Heart right ventricle (tissue), 16 donors: ENCODE measurements around the gene MKI67. TPM values are rescaled to one million over a fixed set of nuclear protein-coding genes. Genes with fewer than 3 reads are reported as not detected.

Experiments
- ATAC-seq, 8 donors: fragments of 200-7000 bp; cut with Tn5 transposase; one replicate each; pipeline ENCODE4 v1.9.1; 2020; ENCODE audit warnings: mild to moderate bottlenecking in 8 of 8, moderate library complexity in 8 of 8, moderate number of reproducible peaks in 1 of 8
- DNase-seq, 2 donors: peaks; one replicate each; pipeline ENCODE4 v3.0.0-alpha.2; 2020
- H3K27ac ChIP-seq, 10 donors: fragments of 200-600 bp; sonication (generic) in 2 of 10; one replicate each; pipeline versions ENCODE4 v1.5.0 to v1.8.0; 2020 to 2022; ENCODE audit warnings: mild to moderate bottlenecking in 3 of 10
- H3K27me3 ChIP-seq, 7 donors: fragments of 200-600 bp; one replicate each; pipeline ENCODE4 v1.8.0; 2021 to 2022; ENCODE audit warnings: mild to moderate bottlenecking in 2 of 7
- H3K36me3 ChIP-seq, 9 donors: fragments of 200-600 bp; sonication (generic) in 1 of 9; one replicate each; pipeline versions ENCODE4 v1.5.0 to v1.8.0; 2020 to 2022; ENCODE audit warnings: mild to moderate bottlenecking in 2 of 9
- H3K4me1 ChIP-seq, 9 donors: fragments of 200-600 bp; sonication (generic) in 1 of 9; one replicate each; pipeline versions ENCODE4 v1.5.0 to v1.8.0; 2020 to 2022; ENCODE audit warnings: mild to moderate bottlenecking in 4 of 9
- H3K4me3 ChIP-seq, 10 donors: fragments of 200-600 bp; sonication (generic) in 2 of 10; one replicate each; pipeline versions ENCODE4 v1.5.0 to v1.8.0; 2020 to 2022; ENCODE audit warnings: mild to moderate bottlenecking in 7 of 10, moderate library complexity in 2 of 10
- H3K9me3 ChIP-seq, 11 donors: fragments of 200-600 bp in 10 of 11; sonication (generic) in 2 of 11; one replicate each; pipeline versions ENCODE4 v1.5.0 to v1.8.0; 2013 to 2022; ENCODE audit warnings: mild to moderate bottlenecking in 2 of 11, control low read depth in 1 of 11, moderate library complexity in 1 of 11
- WGBS, 2 donors: extraction: QIAGEN DNeasy Blood & Tissue Kit; methylation state at CpG; one replicate each; pipeline ENCODE4 v1.1.7; 2013; ENCODE audit warnings: inconsistent platforms in 1 of 2; 5-methylcytosine and 5-hydroxymethylcytosine counted together
- intact Hi-C, 10 donors: fragments of 100-400 bp; cut with DNase I; formaldehyde crosslinking; loops; one replicate each; pipeline versions ENCODE4 v1.11.1 to v1.14.2; 2022
- polyA plus RNA-seq, 2 donors: library from polyadenylated mRNA; stranded (reverse); fragments of 200-250 nt; gene quantifications; one replicate each; pipeline ENCODE4 v1.2.3, GENCODE V29; 2013
- total RNA-seq, 10 donors: library from RNA; stranded (reverse); fragmentation: NEBNext Ultra II Directional in 3 of 10; extraction: Animal tissue kit (Norgen Biotek cat#: 25700) in 3 of 10; gene quantifications; one replicate each; pipeline versions ENCODE4 v1.2.1 to v1.2.4, GENCODE V29; 2021 to 2023
- TF ChIP-seq, protein P1 (sequence below), 9 donors: fragments of 200-600 bp; sonication (generic) in 2 of 9; IDR thresholded peaks; one replicate each; pipeline versions ENCODE4 v1.5.0 to v1.8.0; 2021 to 2022; ENCODE audit warnings: antibody characterized with exemption in 9 of 9, mild to moderate bottlenecking in 5 of 9, moderate library complexity in 1 of 9
- donor health status: Arrhythmogenic right ventricular cardiomyopathy.
- donor health status: ischemic (EF 13 %, LVEDD 7.1; RV severe dilation, severe dysfunction).
- donor health status: healthy with polysubstance abuse.
- donor health status: DM: no; HTN: yes; CAD: no.
- donor health status: DM: no; HTN: no; CAD: no.
- donor health status: ischemic (EF 25% LVEDD 6.9; RV normal size, moderate dysfunction).
- donor health status: ischemic (EF 25% LVEDD 5.7; RV mildly dilated, moderate dysfunction).
- donor health status: healthy.
- donor health status: DM: yes; HTN: yes; CAD: no.
- donor health status: Ischemic cardiomyopathy.
- donor health status: ischemic (EF 35%, LVEDD 5.7; RV mildly dilated, moderate dysfunction).
- donor health status: nonischemic (EF 11% LVEDD 7.7; RV severe dilation, severe dysfunction).
- donor health status: DM: yes; HTN: yes; CAD: no.
- donor health status: PGD.
- donor health status: ischemic (EF 29% LVEDD 5.4; RV normal size, mild dysfunction).
- donor health status: nonischemic (EF 23%, LVEDD 6.1; RV moderate dilation, normal function).

Gene MKI67
- total and polyA plus RNA-seq, 12 donors = 0.09 to 19.1 (median 0.42) TPM

DNA sequence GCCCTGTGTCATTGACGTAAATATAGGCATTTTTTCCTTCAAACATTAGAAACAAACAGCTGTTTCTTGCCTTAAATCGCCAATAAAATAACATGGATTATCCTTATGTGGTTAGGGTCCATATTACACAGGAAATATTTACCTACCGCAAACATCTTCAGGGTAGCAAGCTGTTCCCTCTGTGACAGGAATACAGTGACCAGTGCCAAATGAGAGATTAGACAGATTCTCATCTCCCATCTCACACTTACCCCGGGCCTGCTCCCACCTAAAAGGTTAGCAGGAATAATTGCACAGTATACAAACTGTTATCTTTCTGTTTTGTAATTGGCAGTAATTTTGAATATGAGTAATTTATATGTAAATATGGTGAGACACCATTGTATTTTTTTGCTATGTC lies 16.5 kb downstream of the MKI67 start:
- H3K27me3 ChIP-seq = peaks cover 0 to 5% (median 0%) of the 10 kb centered on the region in 7 donors
- no peak for DNase-seq
- no peak overlapping the region for H3K4me3 ChIP-seq
- no peak overlapping the region for H3K27ac ChIP-seq
- no peaks in the 10 kb centered on the region for H3K9me3 ChIP-seq
- no peak for ATAC-seq
- TF ChIP-seq, protein P1, sequence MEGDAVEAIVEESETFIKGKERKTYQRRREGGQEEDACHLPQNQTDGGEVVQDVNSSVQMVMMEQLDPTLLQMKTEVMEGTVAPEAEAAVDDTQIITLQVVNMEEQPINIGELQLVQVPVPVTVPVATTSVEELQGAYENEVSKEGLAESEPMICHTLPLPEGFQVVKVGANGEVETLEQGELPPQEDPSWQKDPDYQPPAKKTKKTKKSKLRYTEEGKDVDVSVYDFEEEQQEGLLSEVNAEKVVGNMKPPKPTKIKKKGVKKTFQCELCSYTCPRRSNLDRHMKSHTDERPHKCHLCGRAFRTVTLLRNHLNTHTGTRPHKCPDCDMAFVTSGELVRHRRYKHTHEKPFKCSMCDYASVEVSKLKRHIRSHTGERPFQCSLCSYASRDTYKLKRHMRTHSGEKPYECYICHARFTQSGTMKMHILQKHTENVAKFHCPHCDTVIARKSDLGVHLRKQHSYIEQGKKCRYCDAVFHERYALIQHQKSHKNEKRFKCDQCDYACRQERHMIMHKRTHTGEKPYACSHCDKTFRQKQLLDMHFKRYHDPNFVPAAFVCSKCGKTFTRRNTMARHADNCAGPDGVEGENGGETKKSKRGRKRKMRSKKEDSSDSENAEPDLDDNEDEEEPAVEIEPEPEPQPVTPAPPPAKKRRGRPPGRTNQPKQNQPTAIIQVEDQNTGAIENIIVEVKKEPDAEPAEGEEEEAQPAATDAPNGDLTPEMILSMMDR (IDR thresholded peaks at IDR 0.05) = no peak
- H3K4me1 ChIP-seq = no peaks in the 10 kb centered on the region
- intact Hi-C loops = no loop called here
- WGBS, 2 donors = 97 to 98% methylated on average over 4 of the region's 4 CpGs
- peaks cover 0 to 99% (median 0%) of the 10 kb centered on the region in 9 donors for H3K36me3 ChIP-seq

DNA sequence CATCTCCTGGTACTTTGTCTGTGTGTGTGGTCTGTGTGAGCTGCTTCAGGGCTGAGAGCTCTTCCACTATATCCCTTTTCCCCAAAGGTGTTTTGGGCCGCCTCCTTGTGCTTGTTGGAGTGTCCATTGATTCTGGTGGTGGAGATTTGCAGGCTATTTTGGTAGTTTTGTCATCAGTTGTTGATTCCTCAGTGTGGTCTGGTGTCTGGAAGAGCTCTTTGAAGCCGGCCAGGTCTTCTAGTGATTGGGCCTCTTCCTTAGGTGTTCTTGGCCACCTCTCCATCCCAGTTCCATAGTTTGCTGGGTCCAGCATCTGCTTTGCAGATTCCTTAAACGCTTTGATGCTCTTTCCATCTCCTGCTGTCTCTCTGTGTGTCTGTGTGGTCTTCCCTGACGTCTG lies 20.8 kb downstream of the MKI67 start:
- H3K27ac ChIP-seq = no peak overlapping the region
- H3K36me3 ChIP-seq = peaks cover 0 to 94% (median 0%) of the 10 kb centered on the region in 9 donors
- TF ChIP-seq, protein P1 (IDR thresholded peaks at IDR 0.05) = no peak
- intact Hi-C loops = no loop called here
- ATAC-seq (no peak), DNase-seq (no peak)
- peaks cover 0 to 5% (median 0%) of the 10 kb centered on the region in 7 donors for H3K27me3 ChIP-seq
- no peaks in the 10 kb centered on the region for H3K9me3 ChIP-seq
- H3K4me3 ChIP-seq = no peak overlapping the region
- WGBS, 2 donors = 96 to 98% methylated on average over 4 of the region's 4 CpGs
- H3K4me1 ChIP-seq = no peaks in the 10 kb centered on the region

DNA sequence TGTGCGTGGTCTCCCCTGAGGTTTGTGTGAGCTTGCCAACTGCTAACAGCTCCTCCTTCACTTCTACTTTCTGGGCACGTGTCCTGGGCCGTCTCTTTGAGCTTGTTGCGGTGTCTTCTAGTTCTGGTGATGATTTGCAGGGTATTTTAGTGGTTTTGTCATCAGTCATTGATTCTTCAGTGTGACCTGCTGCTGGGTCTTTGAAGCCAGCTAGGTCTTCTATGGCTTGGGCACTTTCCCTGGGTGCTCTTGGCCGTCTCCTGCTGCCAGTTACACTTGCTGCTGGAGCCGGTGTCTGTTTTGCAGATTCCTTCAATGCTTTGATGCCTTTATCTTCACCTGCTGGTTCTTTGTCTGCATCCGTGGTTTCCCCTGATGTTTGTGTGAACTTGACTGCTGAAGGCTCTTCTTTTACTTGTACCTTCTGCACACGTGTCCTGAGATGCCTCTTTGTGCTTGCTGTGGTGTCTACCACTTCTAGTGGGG lies 23.0 kb downstream of the MKI67 start:
- Histone ChIP-seq H3K4me1 (no peaks in the 10 kb centered on the region), H3K4me3 (no peak overlapping the region), H3K27me3 (peaks cover 0 to 3% (median 0%) of the 10 kb centered on the region in 7 donors), H3K36me3 (peaks cover 0 to 93% (median 0%) of the 10 kb centered on the region in 9 donors), H3K27ac (no peak overlapping the region), H3K9me3 (no peaks in the 10 kb centered on the region)
- DNase-seq = no peak
- intact Hi-C loops = no loop called here
- TF ChIP-seq, protein P1 (IDR thresholded peaks at IDR 0.05) = no peak
- WGBS, 2 donors = 79 to 85% methylated on average over 8 of the region's 8 CpGs
- ATAC-seq = no peak

DNA sequence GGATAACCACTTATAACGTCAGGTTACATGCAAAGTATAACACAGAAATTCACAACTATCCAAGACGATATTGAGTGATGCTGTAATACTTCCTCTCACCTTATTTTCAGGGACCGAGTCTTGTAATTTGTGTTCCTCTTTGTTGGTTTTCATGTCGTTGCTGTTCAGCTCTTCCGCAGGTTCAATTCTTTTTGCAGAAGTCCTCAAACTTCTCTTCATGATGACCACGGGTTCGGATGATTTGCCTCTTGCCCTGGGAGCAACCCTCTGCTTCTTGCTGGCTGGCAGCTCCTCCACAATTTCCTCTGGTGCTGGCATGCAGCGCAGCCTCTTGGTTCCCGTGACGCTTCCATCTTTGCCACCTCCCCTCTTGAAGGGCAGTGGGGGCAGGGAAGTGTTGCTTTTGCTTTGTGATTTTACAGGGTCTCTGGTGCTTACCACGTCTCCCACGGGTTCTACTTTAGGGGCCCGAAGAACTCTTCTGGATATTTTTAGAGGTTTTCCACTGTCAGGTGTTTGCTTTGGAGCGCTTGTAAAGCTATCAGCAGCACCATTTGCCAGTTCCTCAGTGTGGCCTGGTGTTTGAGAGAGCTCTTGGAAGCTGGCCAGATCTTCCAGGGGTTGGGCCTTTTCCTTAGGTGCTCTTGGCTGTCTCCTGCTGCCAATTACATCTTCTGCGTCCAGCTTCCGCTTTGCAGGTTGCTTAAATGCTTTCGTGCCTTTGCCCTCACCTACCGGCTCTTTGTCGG lies 23.6 kb downstream of the MKI67 start:
- Histone ChIP-seq H3K27ac (no peak overlapping the region), H3K9me3 (no peaks in the 10 kb centered on the region), H3K27me3 (peaks cover 0 to 3% (median 0%) of the 10 kb centered on the region in 7 donors), H3K4me1 (no peaks in the 10 kb centered on the region), H3K36me3 (peaks cover 0 to 93% (median 0%) of the 10 kb centered on the region in 9 donors), H3K4me3 (no peak overlapping the region)
- TF ChIP-seq, protein P1 (IDR thresholded peaks at IDR 0.05) = no peak
- intact Hi-C loops = no loop called here
- DNase-seq (no peak), ATAC-seq (no peak)
- 73 to 76% methylated on average over 19 of the region's 19 CpGs for WGBS, 2 donors
